ENCODE data around the gene RSPO1.

RSPO1 gene

GRCh38 chr1:37656026-37656425 lies 21.3 kb upstream of the RSPO1 start:
- no peak for DNase-seq

DNA sequence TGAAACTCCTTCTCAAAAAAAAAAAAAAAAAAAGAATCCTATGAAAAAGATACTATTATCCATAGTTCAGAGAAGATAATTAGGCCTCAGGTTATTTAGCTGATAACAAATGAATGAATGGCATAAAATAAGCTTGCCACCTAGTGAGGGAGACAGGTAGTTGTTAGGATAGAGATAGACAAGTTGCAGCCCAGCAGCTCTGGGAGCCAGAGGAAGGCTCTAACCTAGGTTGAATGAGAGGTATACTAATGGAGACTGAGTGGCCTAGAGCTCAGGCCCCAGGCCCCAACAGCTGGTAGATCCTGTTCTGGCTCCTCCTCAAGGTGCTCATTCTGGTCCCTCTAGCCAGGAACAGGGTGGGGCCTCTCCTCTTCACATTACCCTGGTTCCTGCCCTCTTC lies 20.6 kb upstream of the RSPO1 start:
- no peak for DNase-seq

GRCh38 chr1:37653906-37654305 lies 19.2 kb upstream of the RSPO1 start:
- DNase-seq, result no peak

GRCh38 chr1:37652976-37653375 lies 18.3 kb upstream of the RSPO1 start:
- DNase-seq, result no peak

DNA sequence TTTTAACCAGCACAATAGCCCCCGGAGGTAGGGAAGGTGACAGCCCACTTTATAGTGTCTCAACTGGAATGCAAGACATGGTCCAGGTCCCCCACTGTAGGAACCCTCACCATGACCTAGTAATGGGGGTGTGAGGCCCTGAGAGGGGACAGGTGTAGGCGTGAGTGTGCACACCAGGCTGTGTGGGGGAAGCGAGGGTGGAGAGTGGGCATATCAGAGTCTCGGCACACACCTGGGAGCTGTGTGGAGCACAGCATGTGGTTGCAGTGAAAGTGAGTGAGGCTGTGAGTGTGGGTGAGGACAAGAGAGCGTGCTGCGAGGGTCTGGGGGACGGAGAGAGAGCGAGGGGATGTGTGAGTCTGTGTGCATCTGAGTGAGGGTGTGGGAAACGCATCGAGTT lies 17.1 kb upstream of the RSPO1 start:
- no peak for DNase-seq

DNA sequence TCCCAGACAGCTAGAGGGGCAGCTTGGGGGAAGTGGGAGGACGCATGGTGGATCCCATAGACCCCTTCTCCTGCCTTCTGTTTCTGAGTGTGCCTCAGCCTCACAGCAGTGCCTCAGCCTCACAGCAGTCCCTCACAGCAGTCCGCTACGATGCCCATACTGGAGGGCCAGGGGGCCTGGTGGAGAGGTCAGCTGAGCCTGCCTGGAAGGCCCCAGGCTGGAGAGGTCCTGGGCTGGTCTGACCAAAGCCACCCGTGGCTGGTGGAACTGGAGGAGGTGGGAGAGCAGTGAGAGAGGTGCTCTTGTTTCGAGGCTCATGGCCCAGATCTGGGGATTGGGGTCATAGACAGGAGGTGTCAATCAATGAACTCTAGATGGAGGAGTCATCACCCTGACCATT lies 16.0 kb upstream of the RSPO1 start:
- no peak for DNase-seq

- DNase-seq, result no peak
Observed at GRCh38 chr1:37650173-37650572, 15.5 kb upstream of the RSPO1 start.

DNA sequence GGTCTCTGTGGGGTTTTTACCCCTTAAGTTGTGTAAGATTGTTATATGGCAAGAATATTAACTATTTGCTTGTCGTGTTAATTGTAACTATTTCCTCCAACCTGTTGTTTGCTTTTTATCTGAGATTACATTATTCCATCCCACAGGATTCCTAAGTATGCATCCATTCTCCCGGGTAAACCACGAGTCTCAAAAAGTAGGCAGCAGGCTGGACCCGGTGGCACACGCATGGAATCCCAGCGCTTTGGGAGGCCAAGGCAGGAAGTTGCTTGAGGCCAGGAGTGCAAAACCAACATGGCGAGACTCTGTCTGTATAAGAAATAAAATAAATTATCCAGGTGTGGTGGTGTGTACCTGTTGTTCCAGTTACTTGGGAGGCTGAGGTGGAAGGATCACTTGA lies 12.6 kb upstream of the RSPO1 start:
- DNase-seq, result no peak

DNA sequence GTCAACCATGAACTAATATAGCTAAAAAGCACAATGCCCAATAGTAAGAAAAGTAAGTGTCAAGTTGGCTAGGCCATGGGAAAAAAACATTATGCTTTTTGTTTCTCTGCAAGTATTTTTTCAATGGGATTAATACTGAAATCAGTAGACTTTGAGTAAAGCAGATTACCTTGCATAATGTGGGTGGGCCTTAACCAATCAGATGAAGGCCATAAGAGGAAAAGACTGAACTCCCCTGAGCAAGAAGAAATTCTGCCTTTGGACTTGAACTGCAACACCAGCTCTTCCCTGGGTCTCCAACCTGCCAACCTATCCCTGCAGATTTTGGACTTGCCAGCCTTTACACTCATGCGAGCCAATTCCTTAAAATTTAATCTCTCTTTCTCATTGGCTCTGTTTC lies 6.4 kb upstream of the RSPO1 start:
- no peak for DNase-seq

- DNase-seq, result no peak
Observed at GRCh38 chr1:37636435-37636834, 1.7 kb upstream of the RSPO1 start.

DNA sequence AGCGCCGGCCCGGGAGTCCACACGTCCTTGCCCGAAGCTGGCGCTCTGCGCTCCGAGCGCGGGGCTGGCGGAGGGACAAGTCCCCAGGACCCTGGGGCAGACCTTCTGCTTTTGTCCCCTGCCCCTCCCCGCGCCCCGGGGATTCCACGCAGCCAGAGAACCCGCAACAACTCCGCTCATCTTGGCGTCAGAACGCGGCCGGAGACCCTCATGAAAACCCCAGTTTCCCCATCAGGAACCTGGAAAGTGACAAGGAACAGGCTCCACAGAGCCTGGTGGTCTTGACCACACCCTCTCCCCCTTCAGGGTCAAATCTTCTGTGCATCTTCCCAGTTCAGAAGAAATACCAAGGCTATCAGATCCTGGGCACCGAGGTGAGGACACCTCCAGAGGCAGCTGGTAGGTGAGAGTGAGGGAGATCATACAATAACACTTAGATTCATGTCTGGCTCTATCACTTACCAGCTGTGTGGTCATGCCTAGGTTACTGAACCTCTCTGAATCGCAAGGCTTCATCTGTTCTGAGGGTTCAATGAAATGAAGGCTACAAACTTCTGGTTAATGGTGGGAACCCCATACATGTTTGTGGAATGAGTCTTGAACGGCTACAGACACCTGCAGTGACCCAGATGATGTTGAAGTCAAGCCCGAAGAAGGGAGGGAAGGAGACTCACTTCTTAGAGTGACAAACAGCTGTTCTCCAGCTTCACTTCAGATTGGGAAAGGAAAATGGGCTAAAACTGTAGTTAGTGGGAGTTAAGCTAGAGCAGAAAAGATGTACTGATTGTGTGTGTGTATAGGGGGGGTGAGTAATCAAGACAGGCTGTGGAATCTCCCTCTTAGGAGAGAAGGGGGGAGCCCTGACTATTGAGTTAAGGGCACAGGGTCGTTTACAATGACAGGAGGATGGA lies 555 bp upstream of the RSPO1 start:
- no peak for DNase-seq

- DNase-seq, result no peak
Observed at GRCh38 chr1:37633938-37634243, 801 bp downstream of the RSPO1 start.

- DNase-seq, result no peak
Observed at GRCh38 chr1:37633040-37633937, 1.4 kb downstream of the RSPO1 start.

GRCh38 chr1:37631036-37631435 lies 3.7 kb downstream of the RSPO1 start:
- DNase-seq, result no peak

GRCh38 chr1:37630426-37631028 lies 4.2 kb downstream of the RSPO1 start:
- DNase-seq, result no peak

DNA sequence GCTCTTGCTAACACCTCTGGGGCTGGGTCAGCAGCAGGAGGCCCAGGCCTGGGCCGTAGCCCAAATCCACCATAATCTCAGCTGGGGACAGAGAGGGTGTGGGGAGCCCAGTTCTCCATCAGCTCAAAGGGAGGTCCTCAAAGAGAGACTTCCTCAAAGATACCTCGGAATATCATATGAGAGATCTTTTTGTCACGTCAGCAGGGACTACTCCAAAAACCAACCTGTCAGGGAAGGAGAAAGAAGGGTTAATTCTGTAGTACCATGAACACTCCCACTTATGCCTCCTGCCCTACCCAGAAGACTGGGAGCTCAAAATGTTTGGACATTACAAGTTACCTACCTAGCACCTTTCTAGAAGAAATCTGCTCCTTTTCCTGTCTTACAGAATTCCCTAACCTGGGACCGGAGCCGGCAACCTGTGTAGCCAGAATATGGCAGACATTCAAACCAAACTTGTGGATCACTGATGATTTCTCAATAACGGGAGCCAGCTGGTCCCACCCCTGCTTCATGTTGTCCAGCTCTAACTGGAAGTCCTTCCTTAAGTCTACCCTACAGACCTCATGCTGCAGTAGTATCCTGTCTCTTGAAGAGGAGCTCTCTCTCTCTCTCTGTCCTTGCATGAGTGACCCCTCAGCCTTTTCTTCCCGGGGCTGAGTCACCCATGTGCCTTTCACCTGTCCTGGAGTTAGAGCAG lies 4.8 kb downstream of the RSPO1 start:
- DNase-seq, result no peak

GRCh38 chr1:37629008-37629407 lies 5.7 kb downstream of the RSPO1 start:
- DNase-seq, result no peak

- no peak for DNase-seq
Observed at GRCh38 chr1:37628026-37628556, 6.6 kb downstream of the RSPO1 start.

GRCh38 chr1:37622131-37622530 lies 12.6 kb downstream of the RSPO1 start:
- DNase-seq, result no peak

- no peak for DNase-seq
Observed at GRCh38 chr1:37621326-37621870, 13.3 kb downstream of the RSPO1 start.

DNA sequence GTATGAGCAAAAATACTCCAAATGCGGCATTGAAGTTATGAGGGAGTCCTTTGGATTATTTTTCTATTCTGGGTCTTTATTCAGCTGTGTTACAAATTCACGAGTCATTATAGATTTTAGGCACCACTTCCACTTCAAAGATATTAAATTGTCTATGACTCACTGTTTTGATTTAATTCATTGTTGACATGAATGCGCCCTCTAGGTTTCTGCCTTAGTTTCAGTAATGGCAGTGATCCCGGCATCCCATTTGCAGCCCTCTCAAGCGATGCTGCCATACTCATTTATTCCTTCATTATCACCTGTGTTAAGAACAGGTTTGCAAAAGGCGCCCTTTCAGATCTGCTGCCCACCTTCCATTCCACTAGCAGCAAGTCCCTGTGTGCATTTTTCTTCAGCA lies 14.0 kb downstream of the RSPO1 start:
- DNase-seq, result no peak

DNA sequence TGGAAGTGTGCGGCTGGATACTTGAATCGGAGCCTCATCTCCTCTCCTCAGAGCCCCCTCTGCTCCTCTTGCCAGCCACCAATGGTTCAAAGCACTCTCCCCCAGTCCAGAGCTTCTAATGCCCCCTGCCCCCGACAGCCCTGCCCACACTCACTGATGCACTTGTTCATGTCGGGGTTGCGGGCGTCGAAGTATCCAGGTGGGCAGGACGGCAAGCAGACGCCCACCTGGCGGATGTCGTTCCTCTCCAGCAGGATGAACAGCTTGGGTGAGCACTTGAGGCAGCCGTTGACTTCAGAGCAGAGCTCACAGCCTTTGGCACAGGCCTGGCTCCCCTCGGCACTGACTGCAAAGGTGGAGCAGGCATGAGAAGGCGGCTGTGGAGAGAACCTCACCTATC lies 18.4 kb downstream of the RSPO1 start:
- no peak for DNase-seq

DNA sequence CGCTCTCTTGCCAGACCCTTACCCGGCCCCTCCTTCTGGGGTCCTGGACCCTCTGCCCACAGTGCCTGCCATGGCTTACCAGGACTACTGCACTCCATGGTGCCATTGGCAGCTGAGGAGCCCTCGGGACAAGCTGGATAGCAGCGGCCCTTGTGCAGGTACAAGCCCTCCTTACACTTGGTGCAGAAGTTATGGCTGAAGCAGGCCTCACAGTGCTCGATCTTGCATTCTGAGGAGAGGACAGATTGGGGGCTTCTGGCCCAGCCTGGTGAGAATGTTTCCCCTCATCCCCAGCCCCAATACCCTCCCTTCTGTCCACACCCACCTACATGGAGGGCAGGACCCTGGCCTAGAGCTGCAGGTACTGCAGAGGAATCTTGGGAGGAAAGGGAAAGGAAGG lies 20.6 kb downstream of the RSPO1 start:
- no peak for DNase-seq
